Cerebellar nuclear complex (tissue), 1 donor: ENCODE data around the gene IGF2BP3.
"Not testable (repeated sequence)": the region's sequence is repeated elsewhere in the genome, so short reads cannot be mapped to it uniquely, and the experiment has no call there.

Experiments used
- DNase-seq, 2 experiments: peaks; one replicate each; lab custom pipeline; 2025; lab: John Stamatoyannopoulos, UW

Gene IGF2BP3

DNA sequence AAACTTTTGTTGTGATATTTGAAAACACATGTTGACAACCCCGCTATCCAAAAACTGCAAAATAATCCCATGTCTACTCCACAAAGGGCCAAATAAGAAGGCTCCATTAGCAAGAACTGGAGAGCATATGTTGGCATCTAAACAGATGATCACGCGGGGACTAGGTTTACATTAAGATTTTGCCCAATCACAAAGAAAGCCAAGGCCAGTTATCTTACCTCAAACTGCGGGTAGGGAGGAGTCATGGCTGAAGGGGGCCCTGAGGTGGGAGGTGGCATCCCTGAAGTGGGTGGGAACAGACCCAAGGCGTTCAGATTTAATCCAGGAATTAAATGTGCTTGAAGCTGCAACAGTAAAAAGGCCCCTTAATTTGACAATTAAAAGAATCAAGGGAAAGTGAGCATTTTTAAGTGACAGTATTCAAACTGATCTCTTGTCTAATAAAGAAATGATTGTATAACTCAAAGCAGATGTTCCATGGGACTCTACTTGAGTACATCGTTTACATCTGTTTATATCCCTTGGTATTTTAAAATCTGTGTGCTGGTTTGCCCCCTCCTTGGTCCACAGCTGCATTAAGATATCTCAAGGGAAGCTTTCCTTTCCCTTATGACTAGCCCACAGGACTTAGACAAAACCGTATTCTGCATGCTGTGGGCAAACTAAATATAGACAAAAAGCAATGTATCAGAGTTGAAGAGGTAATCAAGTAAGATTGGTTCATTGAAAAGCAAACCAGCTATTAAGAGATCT is 128.3 kb downstream of the IGF2BP3 start:
- no peak for DNase-seq

GRCh38 chr7:23338863-23339262 is 131.4 kb downstream of the IGF2BP3 start:
- no peak for DNase-seq

- DNase-seq: no peak
Measured at GRCh38 chr7:23338439-23338838, 131.9 kb downstream of the IGF2BP3 start.

DNA sequence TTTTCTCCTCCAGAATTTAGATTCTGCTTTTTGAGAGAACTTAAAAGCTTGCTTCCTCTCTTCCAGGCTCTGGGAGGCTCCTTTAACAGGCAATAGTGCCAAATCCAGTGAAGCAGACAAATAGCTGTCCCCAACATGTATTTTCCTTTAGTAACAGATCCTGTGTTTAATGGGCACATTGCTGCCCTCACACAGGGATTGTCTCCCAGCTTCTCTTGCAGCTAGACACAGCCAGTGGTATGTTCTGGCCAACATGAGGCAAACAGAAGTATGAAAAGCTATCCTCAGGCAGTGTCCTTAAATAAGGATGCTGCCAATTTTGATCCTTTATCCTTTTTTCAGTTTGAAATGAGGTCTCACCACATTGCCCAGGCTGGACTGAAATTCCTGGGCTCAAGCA is 132.9 kb downstream of the IGF2BP3 start:
- DNase-seq: no peak

- no peak for DNase-seq
Measured at GRCh38 chr7:23336799-23337283, 133.4 kb downstream of the IGF2BP3 start.

DNA sequence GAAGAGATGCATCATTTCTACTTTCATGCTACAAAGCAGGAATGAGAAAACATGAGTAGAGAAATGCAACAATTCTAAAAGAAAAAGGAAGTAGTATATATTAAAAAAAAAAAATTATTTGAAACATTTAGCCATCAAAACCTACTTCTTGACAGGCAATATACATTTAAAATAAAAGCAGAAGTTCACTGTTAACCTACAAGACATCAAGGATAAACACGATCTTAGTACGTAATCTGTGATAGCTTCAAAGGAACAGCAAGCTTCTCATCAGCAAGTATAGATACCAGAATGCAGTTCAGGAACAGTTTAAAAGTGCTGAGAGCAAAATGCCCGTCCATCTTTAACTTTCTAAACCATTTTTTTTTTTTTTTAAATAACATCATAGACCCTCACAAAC is 134.2 kb downstream of the IGF2BP3 start:
- DNase-seq: no peak

DNA sequence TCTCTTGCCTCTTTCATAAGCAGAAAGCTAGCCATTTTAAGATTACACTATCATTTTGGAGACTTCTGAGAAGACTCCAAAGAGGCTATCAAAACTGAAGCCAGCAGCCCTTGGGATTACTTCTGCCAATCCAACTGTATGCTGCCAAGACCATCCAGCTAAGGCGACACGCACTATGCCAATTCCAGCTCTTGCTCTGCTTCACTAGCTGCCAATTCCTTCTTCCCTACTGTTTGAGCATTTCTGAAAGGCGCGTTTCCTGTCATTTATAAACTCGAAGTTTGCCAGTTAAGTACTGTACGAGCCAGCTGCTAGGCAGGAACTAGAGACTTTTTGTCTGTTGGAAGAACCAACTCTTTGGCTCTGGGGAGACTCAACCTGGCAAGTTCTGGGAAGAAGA is 134.7 kb downstream of the IGF2BP3 start:
- DNase-seq: no peak

- no peak for DNase-seq
Measured at GRCh38 chr7:23335136-23335535, 135.2 kb downstream of the IGF2BP3 start.

GRCh38 chr7:23334482-23335056 is 135.7 kb downstream of the IGF2BP3 start:
- DNase-seq: no peak

- no peak for DNase-seq
Measured at GRCh38 chr7:23333671-23334246, 136.5 kb downstream of the IGF2BP3 start.

GRCh38 chr7:23332910-23333612 is 137.2 kb downstream of the IGF2BP3 start:
- no peak for DNase-seq

GRCh38 chr7:23332193-23332592 is 138.1 kb downstream of the IGF2BP3 start:
- DNase-seq: no peak

GRCh38 chr7:23331132-23331531 is 139.2 kb downstream of the IGF2BP3 start:
- no peak for DNase-seq

DNA sequence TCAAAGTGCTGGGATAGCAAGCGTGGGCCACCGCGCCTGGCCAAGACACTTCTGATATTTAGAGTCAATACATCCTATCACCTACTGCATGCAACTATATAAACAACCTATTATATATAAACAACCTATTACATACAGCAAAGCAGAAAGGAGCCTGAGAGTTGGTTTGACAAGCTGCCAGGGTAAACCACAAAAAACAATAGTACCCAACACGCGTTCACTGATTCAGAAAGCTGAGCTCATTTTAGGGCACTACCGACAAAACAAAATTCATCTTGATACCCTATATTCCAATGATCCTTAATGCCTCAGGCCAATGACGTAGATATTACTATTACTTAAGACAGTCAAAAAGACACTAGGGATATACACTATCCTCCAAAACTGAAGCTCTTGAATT is 154.9 kb downstream of the IGF2BP3 start:
- no peak for DNase-seq

- not testable (repeated sequence) for DNase-seq
Measured at GRCh38 chr7:23312141-23312540, 158.2 kb downstream of the IGF2BP3 start.

- DNase-seq: no peak
Measured at GRCh38 chr7:23308754-23309153, 161.5 kb downstream of the IGF2BP3 start.

- DNase-seq: no peak
Measured at GRCh38 chr7:23306936-23307521, 163.3 kb downstream of the IGF2BP3 start.

DNA sequence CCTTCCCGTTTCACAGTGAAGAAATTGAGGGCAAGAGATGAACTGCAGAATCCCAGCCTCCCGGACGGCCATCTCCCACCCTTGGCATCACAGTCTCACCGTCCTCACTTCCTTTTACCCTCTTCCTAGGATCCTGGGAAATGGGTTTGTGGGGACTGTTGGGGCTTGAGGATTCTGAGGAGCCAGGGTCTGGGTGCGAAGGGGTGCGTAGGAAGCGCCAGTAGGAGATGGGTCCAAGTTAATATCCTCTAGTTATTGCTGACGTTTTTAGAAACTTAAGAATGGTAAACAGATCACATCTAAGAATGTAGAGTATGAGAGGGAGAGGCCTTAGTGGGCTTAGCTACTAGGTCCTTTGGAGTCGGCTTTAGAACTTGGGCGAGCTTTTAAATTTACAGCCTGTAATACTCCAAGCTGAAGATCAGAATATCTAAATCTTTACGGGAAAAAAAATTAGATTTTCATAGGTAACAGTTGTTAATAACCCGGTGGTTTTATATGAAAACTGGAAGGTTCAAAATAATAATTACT is 170.5 kb downstream of the IGF2BP3 start:
- no peak for DNase-seq

DNA sequence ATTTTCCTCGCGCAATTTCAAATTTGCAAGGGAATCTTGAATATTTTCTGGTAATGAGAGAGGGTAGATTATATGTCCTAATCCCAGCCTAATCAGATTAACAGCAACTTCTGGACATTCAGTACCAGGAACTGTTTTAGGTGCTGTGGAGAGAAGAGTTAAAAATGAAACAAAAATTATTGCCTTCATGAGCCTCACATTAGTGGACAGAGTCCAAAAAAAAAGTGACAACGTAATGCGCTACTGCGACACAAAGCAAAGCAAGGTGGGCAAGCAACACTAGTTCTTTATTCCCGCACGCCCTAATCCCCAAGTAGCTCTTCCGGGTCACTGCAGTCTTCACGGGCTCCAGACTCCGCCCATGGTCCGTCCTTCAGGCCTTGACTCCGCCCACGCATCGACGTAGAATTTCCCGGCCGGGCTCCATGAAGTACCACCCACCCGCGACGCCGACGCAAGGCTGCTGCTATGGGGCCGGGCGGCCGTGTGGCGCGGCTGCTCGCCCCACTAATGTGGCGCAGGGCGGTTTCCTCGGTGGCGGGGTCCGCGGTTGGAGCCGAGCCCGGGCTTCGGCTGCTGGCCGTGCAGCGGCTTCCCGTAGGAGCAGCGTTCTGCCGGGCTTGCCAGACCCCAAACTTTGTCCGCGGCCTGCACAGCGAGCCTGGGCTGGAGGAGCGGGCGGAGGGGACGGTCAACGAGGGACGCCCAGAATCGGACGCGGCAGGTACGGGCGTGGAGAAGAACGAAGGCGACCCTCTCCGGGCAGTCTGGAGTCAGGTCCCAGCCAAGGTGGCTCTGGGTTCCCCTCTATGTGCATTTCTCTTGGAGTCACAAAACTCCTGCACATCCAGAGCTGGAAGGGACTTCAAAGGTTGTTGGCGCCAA is 171.2 kb downstream of the IGF2BP3 start, which contains the start of gene MALSU1:
MALSU1 (plus strand) TSS at position 455 of the 885 bp plus-strand sequence; CDS start at position 469, 14 bp downstream.
- DNase-seq: peak; percentile 14 to 81

GRCh38 chr7:23298141-23298881 is 172.0 kb downstream of the IGF2BP3 start:
- DNase-seq: no peak
